ENCODE results near the gene MGLL. TPM values are rescaled to one million over a fixed set of nuclear protein-coding genes. Genes with fewer than 3 reads are reported as not detected.

Gene MGLL
- total and polyA plus RNA-seq, 8 donors = 10.5 to 118 (median 37.9) TPM

DNA sequence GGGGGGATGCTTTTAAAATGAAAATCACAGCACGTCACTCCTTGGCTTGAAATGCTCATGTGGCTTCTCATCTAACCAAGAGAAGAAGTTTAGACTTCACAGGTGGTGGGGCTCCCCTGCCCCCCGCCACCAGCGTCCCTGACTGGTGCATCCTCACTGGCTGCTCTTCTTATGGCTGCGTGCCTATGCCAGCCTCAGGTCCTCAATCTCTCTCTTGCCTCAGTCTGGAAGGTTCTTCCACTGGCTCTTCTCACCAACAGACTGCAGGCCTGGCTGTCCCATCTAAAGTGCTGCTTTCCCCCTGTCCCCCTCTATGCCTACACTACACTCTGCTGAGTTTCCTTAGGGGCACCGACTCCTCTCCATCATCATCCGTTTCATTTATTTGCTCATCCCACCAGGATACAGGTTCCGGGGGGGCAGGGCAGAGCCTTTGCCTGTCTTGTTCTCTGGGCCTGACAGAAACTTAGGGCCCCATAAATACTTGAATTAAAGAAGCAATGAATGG is 128.9 kb downstream of the MGLL start:
- H3K27ac ChIP-seq = no peak overlapping the region
- H3K4me3 ChIP-seq = no peak overlapping the region
- intact Hi-C loops (cut with DNase I; ENCODE audit: low total_unique reads) = loop anchor here (10.0 kb wide), 1 partner anchor 131 kb away; the partner anchor contains the start of gene MGLL
- H3K4me1 ChIP-seq = peaks cover 21 to 60% (median 37%) of the 10 kb centered on the region in 4 donors
- TF ChIP-seq POLR2AphosphoS5 (IDR thresholded peaks at IDR 0.05) = no peak
- no peak for TF ChIP-seq CTCF (IDR thresholded peaks at IDR 0.05)
- no peak for TF ChIP-seq POLR2A (IDR thresholded peaks at IDR 0.05)
- no peak for TF ChIP-seq EP300 (IDR thresholded peaks at IDR 0.05)
- H3K27me3 ChIP-seq = no peaks in the 10 kb centered on the region
- WGBS, 5 donors = 76 to 97% (median 91%) methylated on average over 7 of the region's 7 CpGs
- peaks cover 0 to 33% (median 17%) of the 10 kb centered on the region in 4 donors for H3K36me3 ChIP-seq
- H3K9me3 ChIP-seq = no peaks in the 10 kb centered on the region
- DNase-seq = no peak

GRCh38 chr3:127692501-127693335 is 129.6 kb downstream of the MGLL start:
- no peaks in the 10 kb centered on the region for H3K27me3 ChIP-seq
- no peaks in the 10 kb centered on the region for H3K9me3 ChIP-seq
- intact Hi-C loops (cut with DNase I; ENCODE audit: low total_unique reads) = loop anchor here (10.0 kb wide), 1 partner anchor 132 kb away; the partner anchor contains the start of gene MGLL
- WGBS, 5 donors = 87 to 95% (median 90%) methylated on average over 21 of the region's 21 CpGs
- H3K36me3 ChIP-seq = peaks cover 0 to 33% (median 17%) of the 10 kb centered on the region in 4 donors
- TF ChIP-seq CTCF (IDR thresholded peaks at IDR 0.05) (no peak), POLR2AphosphoS5 (IDR thresholded peaks at IDR 0.05) (no peak), EP300 (IDR thresholded peaks at IDR 0.05) (no peak), POLR2A (IDR thresholded peaks at IDR 0.05) (no peak)
- peaks cover 14 to 57% (median 34%) of the 10 kb centered on the region in 4 donors for H3K4me1 ChIP-seq
- DNase-seq = no peak
- no peak overlapping the region for H3K27ac ChIP-seq
- H3K4me3 ChIP-seq = no peak overlapping the region

DNA sequence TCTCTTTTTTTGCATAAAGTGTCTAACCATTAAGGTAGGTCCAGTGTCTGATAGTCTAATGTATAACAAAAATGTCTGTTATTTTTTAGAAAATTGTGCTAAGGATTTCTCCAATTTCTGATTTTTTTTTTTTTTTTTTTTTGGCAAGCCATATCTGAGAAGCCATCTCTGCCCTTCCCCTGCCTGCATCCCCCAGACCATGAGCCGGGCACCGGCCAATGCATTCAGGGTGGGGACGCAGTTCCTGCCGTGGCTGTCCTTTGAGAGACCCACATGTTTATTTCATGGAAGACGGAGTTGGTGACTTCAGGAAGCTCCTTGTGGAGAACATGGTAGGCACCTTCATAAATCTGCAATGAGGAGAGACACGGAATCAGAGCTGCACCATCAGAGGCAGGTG is 130.3 kb downstream of the MGLL start:
- no peak for DNase-seq

More for the DNA sequence above, 130.3 kb downstream of the MGLL start:
- Histone ChIP-seq H3K36me3 (peaks cover 0 to 33% (median 17%) of the 10 kb centered on the region in 4 donors), H3K9me3 (no peaks in the 10 kb centered on the region), H3K27ac (no peak overlapping the region), H3K4me3 (no peak overlapping the region), H3K27me3 (no peaks in the 10 kb centered on the region), H3K4me1 (peaks cover 7 to 50% (median 27%) of the 10 kb centered on the region in 4 donors)
- 92 to 97% (median 94%) methylated on average over 6 of the region's 6 CpGs for WGBS, 5 donors
- intact Hi-C loops (cut with DNase I; ENCODE audit: low total_unique reads) = loop anchor here (10.0 kb wide), 1 partner anchor 133 kb away; the partner anchor contains the start of gene MGLL
- no peak for TF ChIP-seq CTCF (IDR thresholded peaks at IDR 0.05)
- TF ChIP-seq POLR2A (IDR thresholded peaks at IDR 0.05) = no peak
- TF ChIP-seq EP300 (IDR thresholded peaks at IDR 0.05) = no peak
- TF ChIP-seq POLR2AphosphoS5 (IDR thresholded peaks at IDR 0.05) = no peak
